SK-N-SH treated with all-trans-retinoic acid at 6 μM for 48 hours (cell line): ENCODE measurements around the gene KIF2C.
"Not testable (repeated sequence)": the region's sequence is repeated elsewhere in the genome, so short reads cannot be mapped to it uniquely, and the experiment has no call there.

ENCODE experiments used
- ATAC-seq: fragments of 200-7000 bp; cut with Tn5 transposase; 3 replicates; pipeline ENCODE4 v1.9.1; 2020; ENCODE audit warnings: mild to moderate bottlenecking, moderate library complexity
- ARNTL ChIP-seq: fragments of 450-650 bp; formaldehyde crosslinking; IDR thresholded peaks from 2 replicates; pipeline ENCODE4 v1.5.0; 2020; ENCODE audit warnings: low read depth, mild to moderate bottlenecking, moderate library complexity, borderline replicate concordance
- BACH2 ChIP-seq: fragments of 250-450 bp; sonication (Bioruptor Pico); IDR thresholded peaks from 2 replicates; pipeline ENCODE4 v1.9.0; 2021; ENCODE audit warnings: mild to moderate bottlenecking, borderline replicate concordance
- CSDC2 ChIP-seq: fragments of 250-450 bp; sonication (Bioruptor Pico); IDR thresholded peaks from 2 replicates; pipeline ENCODE4 v1.5.0; 2020; ENCODE audit warnings: mild to moderate bottlenecking, moderate library complexity
- ESRRG ChIP-seq: fragments of 250-450 bp; sonication (Bioruptor Pico); IDR thresholded peaks from 2 replicates; pipeline ENCODE4 v1.6.1; 2021; ENCODE audit warnings: mild to moderate bottlenecking
- GLIS3 ChIP-seq: fragments of 250-450 bp; sonication (Bioruptor Pico); IDR thresholded peaks from 2 replicates; pipeline ENCODE4 v1.5.0; 2020; ENCODE audit warnings: mild to moderate bottlenecking, moderate library complexity
- ISL1 ChIP-seq: fragments of 250-450 bp; sonication (Bioruptor Pico); IDR thresholded peaks from 2 replicates; pipeline ENCODE4 v2.1.2; 2022; ENCODE audit warnings: mild to moderate bottlenecking, moderate library complexity
- OSR1 ChIP-seq: fragments of 250-450 bp; sonication (Bioruptor Pico); IDR thresholded peaks from 2 replicates; pipeline ENCODE4 v1.8.0; 2022; ENCODE audit warnings: moderate library complexity, mild to moderate bottlenecking, inconsistent platforms
- PPARA ChIP-seq: fragments of 250-450 bp; sonication (Bioruptor Pico); IDR thresholded peaks from 2 replicates; pipeline ENCODE4 v1.5.0; 2020; ENCODE audit warnings: mild to moderate bottlenecking, borderline replicate concordance
- RARB ChIP-seq: fragments of 250-450 bp; sonication (Bioruptor Pico); IDR thresholded peaks from 2 replicates; pipeline ENCODE4 v1.8.0; 2021; ENCODE audit warnings: mild to moderate bottlenecking, moderate library complexity
- TCF4 ChIP-seq: fragments of 250-450 bp; sonication (Bioruptor Pico); IDR thresholded peaks from 2 replicates; pipeline ENCODE4 v1.8.0; 2021; ENCODE audit warnings: mild to moderate bottlenecking, moderate library complexity, borderline replicate concordance
- TOX ChIP-seq: fragments of 250-450 bp; sonication (Bioruptor Pico); IDR thresholded peaks from 2 replicates; pipeline ENCODE4 v1.8.0; 2021; ENCODE audit warnings: mild to moderate bottlenecking, moderate library complexity, borderline replicate concordance
- ZC3H10 ChIP-seq: fragments of 250-450 bp; sonication (Bioruptor Pico); IDR thresholded peaks from 2 replicates; pipeline ENCODE4 v1.5.1; 2021; ENCODE audit warnings: mild to moderate bottlenecking, moderate library complexity
- ZFP3 ChIP-seq: fragments of 250-450 bp; sonication (Bioruptor Pico); IDR thresholded peaks from 2 replicates; pipeline ENCODE4 v1.5.0; 2020; ENCODE audit warnings: mild to moderate bottlenecking, moderate library complexity
- ZNF8 ChIP-seq: fragments of 450-650 bp; formaldehyde crosslinking; IDR thresholded peaks from 2 replicates; pipeline ENCODE4 v1.5.0; 2020; ENCODE audit warnings: mild to moderate bottlenecking, moderate library complexity
- TF ChIP-seq, protein P1 (sequence below): fragments of 250-450 bp; sonication (Bioruptor Pico); IDR thresholded peaks from 2 replicates; pipeline ENCODE4 v1.5.0; 2020; ENCODE audit warnings: mild to moderate bottlenecking, moderate library complexity
- TF ChIP-seq, protein P2 (sequence below): fragments of 250-450 bp; sonication (Bioruptor Pico); IDR thresholded peaks from 2 replicates; pipeline ENCODE4 v1.5.1; 2021; ENCODE audit warnings: mild to moderate bottlenecking, moderate library complexity
- TF ChIP-seq, protein P3 (sequence below): fragments of 250-450 bp; sonication (Bioruptor Pico); IDR thresholded peaks from 2 replicates; pipeline ENCODE4 v1.5.1; 2020; ENCODE audit warnings: low read depth, mild to moderate bottlenecking, moderate library complexity
- TF ChIP-seq, protein P4 (sequence below): fragments of 250-450 bp; sonication (Bioruptor Pico); IDR thresholded peaks from 2 replicates; pipeline ENCODE4 v1.8.0; 2020; ENCODE audit warnings: mild to moderate bottlenecking, moderate library complexity, borderline replicate concordance
- TF ChIP-seq, protein P5 (sequence below): fragments of 250-450 bp; sonication (Bioruptor Pico); IDR thresholded peaks from 2 replicates; pipeline ENCODE4 v1.8.0; 2021; ENCODE audit warnings: low read depth, mild to moderate bottlenecking, moderate library complexity, borderline replicate concordance

KIF2C gene

DNA sequence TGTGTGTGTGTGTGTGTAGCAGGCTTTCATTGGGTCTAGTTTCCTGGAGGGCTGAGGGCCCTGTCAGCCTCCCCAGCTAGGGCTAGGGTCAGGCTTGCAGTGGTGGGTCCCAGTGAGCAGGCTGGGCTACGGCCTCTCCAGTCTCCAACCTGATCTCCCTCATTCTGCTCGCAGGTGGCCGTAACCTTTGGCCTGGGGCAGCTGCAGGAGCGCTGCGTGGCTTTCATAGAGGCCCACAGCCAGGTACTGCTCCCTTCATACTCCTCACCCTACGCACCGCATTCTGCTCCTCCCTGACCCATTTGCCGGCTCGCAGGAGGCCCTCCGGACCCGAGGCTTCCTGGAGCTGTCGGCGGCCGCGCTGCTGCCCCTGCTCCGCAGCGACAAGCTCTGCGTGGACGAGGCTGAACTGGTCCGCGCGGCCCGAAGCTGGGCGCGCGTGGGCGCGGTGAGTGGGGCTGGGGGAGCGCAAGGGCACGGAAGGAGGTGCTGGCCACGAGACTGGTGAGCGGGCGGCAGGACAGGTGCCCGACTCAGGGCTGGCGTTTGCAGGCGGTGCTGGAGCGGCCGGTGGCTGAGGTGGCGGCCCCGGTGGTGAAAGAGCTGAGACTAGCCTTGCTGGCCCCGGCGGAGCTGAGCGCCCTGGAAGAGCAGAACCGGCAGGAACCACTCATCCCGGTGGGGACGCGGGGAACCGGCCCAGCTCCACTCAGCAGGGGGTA, 73.3 kb downstream of the KIF2C start:
- ATAC-seq, result no peak
- no peak for TF ChIP-seq TOX (CRISPR knock-in tag)
- TF ChIP-seq ZC3H10 (CRISPR knock-in tag), result no peak
- TF ChIP-seq ZNF8, result no peak
- TF ChIP-seq, protein P1, sequence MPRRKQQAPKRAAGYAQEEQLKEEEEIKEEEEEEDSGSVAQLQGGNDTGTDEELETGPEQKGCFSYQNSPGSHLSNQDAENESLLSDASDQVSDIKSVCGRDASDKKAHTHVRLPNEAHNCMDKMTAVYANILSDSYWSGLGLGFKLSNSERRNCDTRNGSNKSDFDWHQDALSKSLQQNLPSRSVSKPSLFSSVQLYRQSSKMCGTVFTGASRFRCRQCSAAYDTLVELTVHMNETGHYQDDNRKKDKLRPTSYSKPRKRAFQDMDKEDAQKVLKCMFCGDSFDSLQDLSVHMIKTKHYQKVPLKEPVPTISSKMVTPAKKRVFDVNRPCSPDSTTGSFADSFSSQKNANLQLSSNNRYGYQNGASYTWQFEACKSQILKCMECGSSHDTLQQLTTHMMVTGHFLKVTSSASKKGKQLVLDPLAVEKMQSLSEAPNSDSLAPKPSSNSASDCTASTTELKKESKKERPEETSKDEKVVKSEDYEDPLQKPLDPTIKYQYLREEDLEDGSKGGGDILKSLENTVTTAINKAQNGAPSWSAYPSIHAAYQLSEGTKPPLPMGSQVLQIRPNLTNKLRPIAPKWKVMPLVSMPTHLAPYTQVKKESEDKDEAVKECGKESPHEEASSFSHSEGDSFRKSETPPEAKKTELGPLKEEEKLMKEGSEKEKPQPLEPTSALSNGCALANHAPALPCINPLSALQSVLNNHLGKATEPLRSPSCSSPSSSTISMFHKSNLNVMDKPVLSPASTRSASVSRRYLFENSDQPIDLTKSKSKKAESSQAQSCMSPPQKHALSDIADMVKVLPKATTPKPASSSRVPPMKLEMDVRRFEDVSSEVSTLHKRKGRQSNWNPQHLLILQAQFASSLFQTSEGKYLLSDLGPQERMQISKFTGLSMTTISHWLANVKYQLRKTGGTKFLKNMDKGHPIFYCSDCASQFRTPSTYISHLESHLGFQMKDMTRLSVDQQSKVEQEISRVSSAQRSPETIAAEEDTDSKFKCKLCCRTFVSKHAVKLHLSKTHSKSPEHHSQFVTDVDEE, result no peak
- no peak for TF ChIP-seq ZFP3 (CRISPR knock-in tag)
- TF ChIP-seq RARB (CRISPR knock-in tag), result no peak
- TF ChIP-seq CSDC2 (CRISPR knock-in tag), result no peak
- no peak for TF ChIP-seq ISL1 (CRISPR knock-in tag)
- TF ChIP-seq BACH2, result no peak
- TF ChIP-seq ARNTL (CRISPR knock-in tag), result no peak
- TF ChIP-seq, protein P2, sequence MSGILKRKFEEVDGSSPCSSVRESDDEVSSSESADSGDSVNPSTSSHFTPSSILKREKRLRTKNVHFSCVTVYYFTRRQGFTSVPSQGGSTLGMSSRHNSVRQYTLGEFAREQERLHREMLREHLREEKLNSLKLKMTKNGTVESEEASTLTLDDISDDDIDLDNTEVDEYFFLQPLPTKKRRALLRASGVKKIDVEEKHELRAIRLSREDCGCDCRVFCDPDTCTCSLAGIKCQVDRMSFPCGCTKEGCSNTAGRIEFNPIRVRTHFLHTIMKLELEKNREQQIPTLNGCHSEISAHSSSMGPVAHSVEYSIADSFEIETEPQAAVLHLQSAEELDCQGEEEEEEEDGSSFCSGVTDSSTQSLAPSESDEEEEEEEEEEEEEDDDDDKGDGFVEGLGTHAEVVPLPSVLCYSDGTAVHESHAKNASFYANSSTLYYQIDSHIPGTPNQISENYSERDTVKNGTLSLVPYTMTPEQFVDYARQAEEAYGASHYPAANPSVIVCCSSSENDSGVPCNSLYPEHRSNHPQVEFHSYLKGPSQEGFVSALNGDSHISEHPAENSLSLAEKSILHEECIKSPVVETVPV (CRISPR knock-in tag), result no peak
- TF ChIP-seq, protein P3, sequence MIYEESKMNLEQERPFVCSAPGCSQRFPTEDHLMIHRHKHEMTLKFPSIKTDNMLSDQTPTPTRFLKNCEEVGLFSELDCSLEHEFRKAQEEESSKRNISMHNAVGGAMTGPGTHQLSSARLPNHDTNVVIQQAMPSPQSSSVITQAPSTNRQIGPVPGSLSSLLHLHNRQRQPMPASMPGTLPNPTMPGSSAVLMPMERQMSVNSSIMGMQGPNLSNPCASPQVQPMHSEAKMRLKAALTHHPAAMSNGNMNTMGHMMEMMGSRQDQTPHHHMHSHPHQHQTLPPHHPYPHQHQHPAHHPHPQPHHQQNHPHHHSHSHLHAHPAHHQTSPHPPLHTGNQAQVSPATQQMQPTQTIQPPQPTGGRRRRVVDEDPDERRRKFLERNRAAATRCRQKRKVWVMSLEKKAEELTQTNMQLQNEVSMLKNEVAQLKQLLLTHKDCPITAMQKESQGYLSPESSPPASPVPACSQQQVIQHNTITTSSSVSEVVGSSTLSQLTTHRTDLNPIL (CRISPR knock-in tag), result no peak
- no peak for TF ChIP-seq OSR1 (CRISPR knock-in tag)
- TF ChIP-seq, protein P4, sequence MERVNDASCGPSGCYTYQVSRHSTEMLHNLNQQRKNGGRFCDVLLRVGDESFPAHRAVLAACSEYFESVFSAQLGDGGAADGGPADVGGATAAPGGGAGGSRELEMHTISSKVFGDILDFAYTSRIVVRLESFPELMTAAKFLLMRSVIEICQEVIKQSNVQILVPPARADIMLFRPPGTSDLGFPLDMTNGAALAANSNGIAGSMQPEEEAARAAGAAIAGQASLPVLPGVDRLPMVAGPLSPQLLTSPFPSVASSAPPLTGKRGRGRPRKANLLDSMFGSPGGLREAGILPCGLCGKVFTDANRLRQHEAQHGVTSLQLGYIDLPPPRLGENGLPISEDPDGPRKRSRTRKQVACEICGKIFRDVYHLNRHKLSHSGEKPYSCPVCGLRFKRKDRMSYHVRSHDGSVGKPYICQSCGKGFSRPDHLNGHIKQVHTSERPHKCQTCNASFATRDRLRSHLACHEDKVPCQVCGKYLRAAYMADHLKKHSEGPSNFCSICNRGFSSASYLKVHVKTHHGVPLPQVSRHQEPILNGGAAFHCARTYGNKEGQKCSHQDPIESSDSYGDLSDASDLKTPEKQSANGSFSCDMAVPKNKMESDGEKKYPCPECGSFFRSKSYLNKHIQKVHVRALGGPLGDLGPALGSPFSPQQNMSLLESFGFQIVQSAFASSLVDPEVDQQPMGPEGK (CRISPR knock-in tag), result no peak
- TF ChIP-seq, protein P5, sequence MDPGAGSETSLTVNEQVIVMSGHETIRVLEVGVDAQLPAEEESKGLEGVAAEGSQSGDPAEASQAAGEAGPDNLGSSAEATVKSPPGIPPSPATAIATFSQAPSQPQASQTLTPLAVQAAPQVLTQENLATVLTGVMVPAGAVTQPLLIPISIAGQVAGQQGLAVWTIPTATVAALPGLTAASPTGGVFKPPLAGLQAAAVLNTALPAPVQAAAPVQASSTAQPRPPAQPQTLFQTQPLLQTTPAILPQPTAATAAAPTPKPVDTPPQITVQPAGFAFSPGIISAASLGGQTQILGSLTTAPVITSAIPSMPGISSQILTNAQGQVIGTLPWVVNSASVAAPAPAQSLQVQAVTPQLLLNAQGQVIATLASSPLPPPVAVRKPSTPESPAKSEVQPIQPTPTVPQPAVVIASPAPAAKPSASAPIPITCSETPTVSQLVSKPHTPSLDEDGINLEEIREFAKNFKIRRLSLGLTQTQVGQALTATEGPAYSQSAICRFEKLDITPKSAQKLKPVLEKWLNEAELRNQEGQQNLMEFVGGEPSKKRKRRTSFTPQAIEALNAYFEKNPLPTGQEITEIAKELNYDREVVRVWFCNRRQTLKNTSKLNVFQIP (CRISPR knock-in tag), result no peak
- no peak for TF ChIP-seq PPARA (CRISPR knock-in tag)

DNA sequence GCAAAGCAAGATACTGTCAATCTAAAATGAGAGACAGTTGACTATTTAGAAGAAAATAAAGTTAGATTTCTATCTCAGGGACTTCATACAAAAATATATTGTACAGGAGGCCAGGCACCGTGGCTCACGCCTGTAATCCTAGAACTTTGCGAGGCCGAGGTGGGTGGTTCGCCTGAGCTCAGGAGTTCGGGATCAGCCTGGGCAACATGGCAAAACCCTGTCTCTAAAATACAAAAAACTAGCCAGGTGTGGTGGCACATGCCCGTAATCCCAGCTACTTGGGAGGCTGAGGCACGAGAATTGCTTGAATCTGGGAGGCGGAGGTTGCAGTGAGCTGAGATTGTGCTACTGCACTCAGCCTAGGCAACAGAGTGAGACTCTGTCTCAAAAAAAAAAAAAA, 76.3 kb downstream of the KIF2C start:
- not testable (repeated sequence) for ATAC-seq

DNA sequence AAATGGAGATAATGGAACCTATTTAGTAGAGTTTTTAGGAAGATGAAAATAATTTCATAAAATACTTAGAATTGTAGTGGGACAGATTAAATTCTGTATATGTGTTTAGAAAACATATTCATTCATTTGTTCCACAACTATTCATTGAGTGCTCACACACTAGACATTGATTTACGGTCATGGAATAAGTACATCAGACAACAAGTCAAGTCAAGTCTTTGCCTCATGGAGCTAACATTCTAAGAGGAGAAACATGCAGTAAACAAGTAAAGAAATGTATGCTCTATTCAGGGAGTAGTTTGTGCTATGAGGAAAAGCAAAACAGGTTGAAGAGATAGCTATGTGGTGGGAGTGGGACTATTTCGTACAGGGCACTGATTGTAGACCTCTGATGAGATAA, 77.7 kb downstream of the KIF2C start:
- no peak for ATAC-seq
- TF ChIP-seq ESRRG (no peak), ZC3H10 (CRISPR knock-in tag) (no peak), ZFP3 (CRISPR knock-in tag) (no peak), ZNF8 (no peak), GLIS3 (CRISPR knock-in tag) (no peak), BACH2 (no peak), TCF4 (CRISPR knock-in tag) (no peak), CSDC2 (CRISPR knock-in tag) (no peak), ARNTL (CRISPR knock-in tag) (no peak), PPARA (CRISPR knock-in tag) (no peak)
- TF ChIP-seq, protein P3 (CRISPR knock-in tag), result no peak
- TF ChIP-seq, protein P2 (CRISPR knock-in tag), result no peak
- TF ChIP-seq, protein P1, result no peak
